Heart left ventricle (tissue), 13 donors: ENCODE measurements around the gene HIVEP1.

Source experiments
- POLR2A ChIP-seq, 2 donors: fragments of 450-650 bp; IDR thresholded peaks; one replicate each; pipeline ENCODE4 v1.6.1; 2017; ENCODE audit warnings: antibody characterized with exemption in 2 of 2, mild to moderate bottlenecking in 2 of 2, moderate library complexity in 2 of 2
- TF ChIP-seq, protein P1 (sequence below), 12 donors: fragments of 200-600 bp; sonication (generic) in 4 of 12; IDR thresholded peaks; one replicate each; pipeline versions ENCODE4 v1.5.0 to v1.8.0; 2018 to 2022; ENCODE audit warnings: antibody characterized with exemption in 12 of 12, mild to moderate bottlenecking in 5 of 12
- donor health status: ischemic (EF 13 %, LVEDD 7.1; RV severe dilation, severe dysfunction).
- donor health status: DM: no; HTN: yes; CAD: no.
- donor health status: DM: no; HTN: no; CAD: no.
- donor health status: ischemic (EF 25% LVEDD 6.9; RV normal size, moderate dysfunction).
- donor health status: ischemic (EF 25% LVEDD 5.7; RV mildly dilated, moderate dysfunction).
- donor health status: ischemic (EF 35%, LVEDD 5.7; RV mildly dilated, moderate dysfunction).
- donor health status: nonischemic (EF 11% LVEDD 7.7; RV severe dilation, severe dysfunction).
- donor health status: DM: yes; HTN: yes; CAD: no.
- donor health status: PGD.
- donor health status: ischemic (EF 29% LVEDD 5.4; RV normal size, mild dysfunction).
- donor health status: nonischemic (EF 23%, LVEDD 6.1; RV moderate dilation, normal function).

GRCh38 chr6:12064131-12064530 lies 52.0 kb downstream of the HIVEP1 start:
- TF ChIP-seq, protein P1, sequence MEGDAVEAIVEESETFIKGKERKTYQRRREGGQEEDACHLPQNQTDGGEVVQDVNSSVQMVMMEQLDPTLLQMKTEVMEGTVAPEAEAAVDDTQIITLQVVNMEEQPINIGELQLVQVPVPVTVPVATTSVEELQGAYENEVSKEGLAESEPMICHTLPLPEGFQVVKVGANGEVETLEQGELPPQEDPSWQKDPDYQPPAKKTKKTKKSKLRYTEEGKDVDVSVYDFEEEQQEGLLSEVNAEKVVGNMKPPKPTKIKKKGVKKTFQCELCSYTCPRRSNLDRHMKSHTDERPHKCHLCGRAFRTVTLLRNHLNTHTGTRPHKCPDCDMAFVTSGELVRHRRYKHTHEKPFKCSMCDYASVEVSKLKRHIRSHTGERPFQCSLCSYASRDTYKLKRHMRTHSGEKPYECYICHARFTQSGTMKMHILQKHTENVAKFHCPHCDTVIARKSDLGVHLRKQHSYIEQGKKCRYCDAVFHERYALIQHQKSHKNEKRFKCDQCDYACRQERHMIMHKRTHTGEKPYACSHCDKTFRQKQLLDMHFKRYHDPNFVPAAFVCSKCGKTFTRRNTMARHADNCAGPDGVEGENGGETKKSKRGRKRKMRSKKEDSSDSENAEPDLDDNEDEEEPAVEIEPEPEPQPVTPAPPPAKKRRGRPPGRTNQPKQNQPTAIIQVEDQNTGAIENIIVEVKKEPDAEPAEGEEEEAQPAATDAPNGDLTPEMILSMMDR (IDR thresholded peaks at IDR 0.05) = no peak
- no peak for TF ChIP-seq POLR2A (IDR thresholded peaks at IDR 0.05)
